ENCODE data around the gene PSMB5.

DNA sequence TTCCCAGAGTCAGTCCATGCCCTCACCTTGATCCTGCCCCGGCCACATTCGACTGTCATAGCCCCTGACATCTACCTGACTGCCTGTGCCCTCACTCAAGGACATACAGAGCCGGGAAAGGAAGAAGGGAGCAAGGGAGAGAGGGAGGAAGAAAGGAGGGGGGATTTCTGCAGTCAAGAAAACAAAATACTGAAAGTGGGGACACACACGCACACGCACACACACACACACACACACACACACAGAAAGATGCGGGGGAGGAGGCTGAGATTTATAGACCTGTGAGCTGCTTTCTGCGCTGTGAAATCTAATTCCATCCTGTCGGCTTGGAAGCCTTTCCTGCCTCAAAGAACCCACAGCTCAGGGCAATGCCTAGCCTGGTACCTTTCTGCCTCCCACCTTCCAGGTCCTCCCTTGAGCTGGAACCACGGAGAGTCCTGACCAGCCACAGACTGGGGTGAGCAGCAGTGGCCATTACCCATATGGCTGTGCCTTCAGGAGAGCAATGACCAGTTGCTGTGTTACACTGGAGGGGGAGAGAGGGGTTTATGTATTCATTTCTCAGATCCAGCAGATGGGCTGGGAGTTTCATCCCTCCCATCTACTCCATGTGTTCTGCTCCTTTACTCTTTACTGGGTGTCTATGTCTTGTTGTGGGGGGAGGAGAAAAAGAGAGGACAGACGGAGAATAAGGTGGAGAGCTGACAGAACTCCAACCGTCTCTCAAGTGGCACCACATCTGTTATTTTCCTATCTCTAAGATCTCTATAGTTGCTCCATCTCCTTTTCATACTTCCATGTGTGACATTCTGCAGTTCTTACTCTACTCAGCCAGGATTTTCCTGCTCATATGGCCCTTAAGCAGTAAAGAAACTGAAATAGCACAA is 37.7 kb downstream of the PSMB5 start:
- TF ChIP-seq CTCF (IDR thresholded peaks at IDR 0.05 in 4 of 5, conservative IDR thresholded peaks at IDR 0.05 in 1 of 5) (no peak), POLR2A (IDR thresholded peaks at IDR 0.05) (no peak)

All from gastrocnemius medialis (tissue), 4 donors.